ENCODE results near the gene PIP4K2A. TPM values are rescaled to one million over a fixed set of nuclear protein-coding genes. Genes with fewer than 3 reads are reported as not detected.
"Not testable (repeated sequence)": the region's sequence is repeated elsewhere in the genome, so short reads cannot be mapped to it uniquely, and the experiment has no call there.

PIP4K2A gene
- total RNA-seq, 4 donors from 2014 or later, result 29.3 to 52.4 (median 34.5) TPM

- H3K9me3 ChIP-seq, result no peaks in the 10 kb centered on the region
- no peak for TF ChIP-seq POLR2A (IDR thresholded peaks at IDR 0.05)
- TF ChIP-seq EP300 (IDR thresholded peaks at IDR 0.05), result no peak
- no peak for TF ChIP-seq CTCF (IDR thresholded peaks at IDR 0.05)
- no peak overlapping the region for H3K4me3 ChIP-seq
- H3K4me1 ChIP-seq, result no peaks in the 10 kb centered on the region
- WGBS, 2 donors, result 68 to 69% methylated on average over 8 of the region's 8 CpGs
- DNase-seq (ENCODE audit: low spot score in 2 of 2), result no peak
- no peak overlapping the region for H3K27ac ChIP-seq
- no peaks in the 10 kb centered on the region for H3K27me3 ChIP-seq
- peaks cover 0 to 75% (median 0%) of the 10 kb centered on the region in 3 donors for H3K36me3 ChIP-seq
These were observed 177.8 kb downstream of the PIP4K2A start for GRCh38 chr10:22536620-22537019.

- 70 to 71% methylated on average over 9 of the region's 9 CpGs for whole genome bisulfite sequencing, 2 donors
- H3K4me3 ChIP-seq, result no peak overlapping the region
- H3K36me3 ChIP-seq, result peaks cover 0 to 63% (median 0%) of the 10 kb centered on the region in 3 donors
- peaks cover 0 to 13% (median 0%) of the 10 kb centered on the region in 4 donors for H3K9me3 ChIP-seq
- H3K27me3 ChIP-seq, result no peaks in the 10 kb centered on the region
- H3K4me1 ChIP-seq, result no peaks in the 10 kb centered on the region
- TF ChIP-seq CTCF (IDR thresholded peaks at IDR 0.05) (no peak), EP300 (IDR thresholded peaks at IDR 0.05) (no peak), POLR2A (IDR thresholded peaks at IDR 0.05) (no peak)
- no peak overlapping the region for H3K27ac ChIP-seq
- DNase-seq (ENCODE audit: low spot score in 2 of 2), result no peak
These were observed 179.4 kb downstream of the PIP4K2A start for GRCh38 chr10:22534849-22535604.

- no peaks in the 10 kb centered on the region for H3K27me3 ChIP-seq
- H3K4me3 ChIP-seq, result no peak overlapping the region
- H3K4me1 ChIP-seq, result no peaks in the 10 kb centered on the region
- no peak overlapping the region for H3K27ac ChIP-seq
- WGBS, 2 donors, result 75 to 86% methylated on average over 2 of the region's 2 CpGs
- H3K36me3 ChIP-seq, result peaks cover 0 to 28% (median 0%) of the 10 kb centered on the region in 3 donors
- TF ChIP-seq POLR2A (IDR thresholded peaks at IDR 0.05) (no peak), CTCF (IDR thresholded peaks at IDR 0.05) (no peak), EP300 (IDR thresholded peaks at IDR 0.05) (no peak)
- DNase-seq (ENCODE audit: low spot score in 2 of 2), result no peak
- peaks cover 0 to 43% (median 5%) of the 10 kb centered on the region in 4 donors for H3K9me3 ChIP-seq
These were observed 182.9 kb downstream of the PIP4K2A start for GRCh38 chr10:22531441-22531840.

- 86 to 89% methylated on average over 3 of the region's 3 CpGs for WGBS, 2 donors
- Histone ChIP-seq H3K4me1 (no peaks in the 10 kb centered on the region), H3K9me3 (peaks cover 0 to 47% (median 5%) of the 10 kb centered on the region in 4 donors), H3K4me3 (no peak overlapping the region), H3K27ac (no peak overlapping the region), H3K27me3 (no peaks in the 10 kb centered on the region), H3K36me3 (peaks cover 0 to 24% (median 0%) of the 10 kb centered on the region in 3 donors)
- no peak for DNase-seq (ENCODE audit: low spot score in 2 of 2)
- TF ChIP-seq CTCF (IDR thresholded peaks at IDR 0.05), result no peak
- TF ChIP-seq EP300 (IDR thresholded peaks at IDR 0.05), result no peak
- no peak for TF ChIP-seq POLR2A (IDR thresholded peaks at IDR 0.05)
These were observed 183.4 kb downstream of the PIP4K2A start for GRCh38 chr10:22531008-22531407.

- H3K36me3 ChIP-seq, result peaks cover 0 to 4% (median 0%) of the 10 kb centered on the region in 3 donors
- H3K9me3 ChIP-seq, result peaks cover 0 to 82% (median 13%) of the 10 kb centered on the region in 4 donors
- 52 to 70% methylated on average over 2 of the region's 2 CpGs for WGBS, 2 donors
- no peak for DNase-seq (ENCODE audit: low spot score in 2 of 2)
- H3K27ac ChIP-seq, result no peak overlapping the region
- no peak overlapping the region for H3K4me3 ChIP-seq
- H3K4me1 ChIP-seq, result no peaks in the 10 kb centered on the region
- TF ChIP-seq EP300 (IDR thresholded peaks at IDR 0.05) (no peak), POLR2A (IDR thresholded peaks at IDR 0.05) (no peak), CTCF (IDR thresholded peaks at IDR 0.05) (no peak)
- H3K27me3 ChIP-seq, result no peaks in the 10 kb centered on the region
These were observed 186.9 kb downstream of the PIP4K2A start for GRCh38 chr10:22527520-22527919.

GRCh38 chr10:22524333-22524732 is 190.0 kb downstream of the PIP4K2A start:
- H3K36me3 ChIP-seq; H3K4me3 ChIP-seq; DNase-seq (ENCODE audit: low spot score in 2 of 2); H3K27me3 ChIP-seq; H3K4me1 ChIP-seq; H3K27ac ChIP-seq: not testable (repeated sequence)
- H3K9me3 ChIP-seq, result peaks cover 0 to 73% (median 14%) of the 10 kb centered on the region in 4 donors

- H3K9me3 ChIP-seq, result peaks cover 0 to 40% (median 8%) of the 10 kb centered on the region in 4 donors
- H3K36me3 ChIP-seq; DNase-seq (ENCODE audit: low spot score in 2 of 2); H3K4me1 ChIP-seq; H3K27ac ChIP-seq; H3K4me3 ChIP-seq; H3K27me3 ChIP-seq: not testable (repeated sequence)
These were observed 193.7 kb downstream of the PIP4K2A start for GRCh38 chr10:22520645-22521044.
